Endodermal cell (in vitro differentiated cells): ENCODE measurements around the gene ALDH3B2. TPM values are rescaled to one million over a fixed set of nuclear protein-coding genes. Genes with fewer than 3 reads are reported as not detected.

Source experiments
- DNase-seq: peaks from one replicate; pipeline ENCODE4 v3.0.0-alpha.2; 2017
- H3K27ac ChIP-seq: 2 replicates; pipeline ENCODE4 v1.5.1; 2013; ENCODE audit warnings: mild to moderate bottlenecking, low read depth, low read length, moderate library complexity
- H3K27me3 ChIP-seq: 2 replicates; pipeline ENCODE4 v1.6.1; 2013; ENCODE audit warnings: mild to moderate bottlenecking, low read length, moderate library complexity; ENCODE audit not compliant: insufficient read depth, control insufficient read depth, poor library complexity, severe bottlenecking
- H3K36me3 ChIP-seq: 2 replicates; pipeline ENCODE4 v1.7.0; 2013; ENCODE audit warnings: mild to moderate bottlenecking, low read length, moderate library complexity; ENCODE audit not compliant: control insufficient read depth, insufficient read depth
- H3K4me1 ChIP-seq: one replicate; pipeline ENCODE4 v1.7.0; 2013; ENCODE audit warnings: low read length; ENCODE audit not compliant: control insufficient read depth, insufficient read depth
- H3K4me3 ChIP-seq: 2 replicates; pipeline ENCODE4 v1.5.1; 2013; ENCODE audit warnings: mild to moderate bottlenecking, low read length, moderate library complexity
- H3K9ac ChIP-seq: 2 replicates; pipeline ENCODE4 v1.6.1; 2013; ENCODE audit warnings: mild to moderate bottlenecking, low read length, moderate library complexity; ENCODE audit not compliant: poor library complexity, severe bottlenecking; ENCODE audit errors: extremely low read depth
- H3K9me3 ChIP-seq: 2 replicates; pipeline ENCODE4 v1.6.1; 2013; ENCODE audit warnings: mild to moderate bottlenecking, low read length, moderate library complexity; ENCODE audit not compliant: control insufficient read depth
- H3K27ac Mint-ChIP-seq: 2 replicates; pipeline ENCODE4 v1.8.0; 2020; ENCODE audit warnings: mixed read lengths
- H3K27me3 Mint-ChIP-seq: 2 replicates; pipeline ENCODE4 v1.8.0; 2021; ENCODE audit warnings: mild to moderate bottlenecking, mixed read lengths; ENCODE audit not compliant: insufficient read depth
- H3K36me3 Mint-ChIP-seq: 2 replicates; pipeline ENCODE4 v1.8.0; 2020; ENCODE audit warnings: low read depth, mixed read lengths
- H3K4me1 Mint-ChIP-seq: 2 replicates; pipeline ENCODE4 v1.8.0; 2020; ENCODE audit warnings: mixed read lengths
- H3K4me3 Mint-ChIP-seq: 2 replicates; pipeline ENCODE4 v1.8.0; 2020; ENCODE audit warnings: mild to moderate bottlenecking, moderate library complexity, mixed read lengths
- H3K9me3 Mint-ChIP-seq: 2 replicates; pipeline ENCODE4 v1.8.0; 2020; ENCODE audit warnings: mild to moderate bottlenecking, mixed read lengths
- WGBS, 2 experiments: methylation state at CpG; one replicate each; pipeline versions ENCODE4 v1.1.5 to v1.1.7; 2013; ENCODE audit warnings: missing lambda C conversion rate in 2 of 2, mixed read lengths in 1 of 2; ENCODE audit not compliant: insufficient coverage in 1 of 2, insufficient read length in 1 of 2; 5-methylcytosine and 5-hydroxymethylcytosine counted together
- total RNA-seq, 2 donors: library from RNA; stranded (reverse); fragmentation: NEBNext Ultra II Directional in 1 of 2; extraction: Animal tissue kit (Norgen Biotek cat#: 25700) in 1 of 2; gene quantifications; 2 replicates in 1 of 2; 3 replicates in 1 of 2; pipeline ENCODE4 v1.2.1, GENCODE V29; 2021
- TF ChIP-seq, protein P1 (sequence below): fragments of 200-600 bp; sonication (generic); conservative IDR thresholded peaks from 2 replicates; pipeline ENCODE4 v1.5.0; 2021; ENCODE audit warnings: antibody characterized with exemption, mild to moderate bottlenecking

The ALDH3B2 gene
- total RNA-seq, 2 donors from 2014 or later = not detected

DNA sequence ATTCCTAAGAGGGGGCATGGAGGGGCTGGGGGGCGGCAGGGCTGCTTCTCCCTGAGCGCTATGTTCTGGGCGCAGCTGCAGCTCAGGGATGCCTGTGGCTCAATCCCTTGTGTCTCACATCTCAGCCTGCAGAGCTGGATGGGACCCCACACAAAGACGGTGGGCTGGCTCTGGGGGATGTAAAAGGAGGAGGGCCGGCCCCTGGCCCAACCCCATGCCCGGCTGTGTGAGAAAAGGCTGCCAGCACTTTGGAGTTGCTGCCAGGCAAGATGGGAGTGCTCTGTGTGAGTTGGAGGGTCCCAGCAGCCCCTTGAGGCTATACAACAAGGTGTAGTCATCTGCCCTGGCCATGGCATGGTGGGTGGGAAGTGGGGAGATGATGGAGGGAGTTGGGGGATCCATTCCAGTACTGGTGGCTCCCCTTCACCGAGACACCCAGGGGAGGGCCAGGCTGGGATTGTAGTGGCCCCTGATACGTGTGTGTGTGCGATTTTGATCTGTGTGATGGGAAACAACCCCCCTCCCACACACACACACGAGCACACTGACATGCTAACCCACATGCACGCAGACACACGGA lies 33.6 kb downstream of the ALDH3B2 start:
- 69 to 93% methylated on average over 3 to 12 of the region's 12 CpGs for WGBS, 2 experiments
- Histone ChIP-seq H3K4me1 (no peaks in the 10 kb centered on the region), H3K27me3 (peaks cover 5% of the 10 kb centered on the region), H3K9ac (no peak overlapping the region), H3K4me3 (no peak overlapping the region), H3K27ac (no peak overlapping the region), H3K36me3 (no peaks in the 10 kb centered on the region), H3K9me3 (no peaks in the 10 kb centered on the region)
- TF ChIP-seq, protein P1, sequence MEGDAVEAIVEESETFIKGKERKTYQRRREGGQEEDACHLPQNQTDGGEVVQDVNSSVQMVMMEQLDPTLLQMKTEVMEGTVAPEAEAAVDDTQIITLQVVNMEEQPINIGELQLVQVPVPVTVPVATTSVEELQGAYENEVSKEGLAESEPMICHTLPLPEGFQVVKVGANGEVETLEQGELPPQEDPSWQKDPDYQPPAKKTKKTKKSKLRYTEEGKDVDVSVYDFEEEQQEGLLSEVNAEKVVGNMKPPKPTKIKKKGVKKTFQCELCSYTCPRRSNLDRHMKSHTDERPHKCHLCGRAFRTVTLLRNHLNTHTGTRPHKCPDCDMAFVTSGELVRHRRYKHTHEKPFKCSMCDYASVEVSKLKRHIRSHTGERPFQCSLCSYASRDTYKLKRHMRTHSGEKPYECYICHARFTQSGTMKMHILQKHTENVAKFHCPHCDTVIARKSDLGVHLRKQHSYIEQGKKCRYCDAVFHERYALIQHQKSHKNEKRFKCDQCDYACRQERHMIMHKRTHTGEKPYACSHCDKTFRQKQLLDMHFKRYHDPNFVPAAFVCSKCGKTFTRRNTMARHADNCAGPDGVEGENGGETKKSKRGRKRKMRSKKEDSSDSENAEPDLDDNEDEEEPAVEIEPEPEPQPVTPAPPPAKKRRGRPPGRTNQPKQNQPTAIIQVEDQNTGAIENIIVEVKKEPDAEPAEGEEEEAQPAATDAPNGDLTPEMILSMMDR = no peak
- Mint-ChIP-seq H3K27ac (no peak overlapping the region), H3K4me1 (no peaks in the 10 kb centered on the region), H3K27me3 (peaks cover 25% of the 10 kb centered on the region), H3K4me3 (no peak overlapping the region), H3K9me3 (peaks cover 3% of the 10 kb centered on the region), H3K36me3 (no peaks in the 10 kb centered on the region)
- DNase-seq = no peak

DNA sequence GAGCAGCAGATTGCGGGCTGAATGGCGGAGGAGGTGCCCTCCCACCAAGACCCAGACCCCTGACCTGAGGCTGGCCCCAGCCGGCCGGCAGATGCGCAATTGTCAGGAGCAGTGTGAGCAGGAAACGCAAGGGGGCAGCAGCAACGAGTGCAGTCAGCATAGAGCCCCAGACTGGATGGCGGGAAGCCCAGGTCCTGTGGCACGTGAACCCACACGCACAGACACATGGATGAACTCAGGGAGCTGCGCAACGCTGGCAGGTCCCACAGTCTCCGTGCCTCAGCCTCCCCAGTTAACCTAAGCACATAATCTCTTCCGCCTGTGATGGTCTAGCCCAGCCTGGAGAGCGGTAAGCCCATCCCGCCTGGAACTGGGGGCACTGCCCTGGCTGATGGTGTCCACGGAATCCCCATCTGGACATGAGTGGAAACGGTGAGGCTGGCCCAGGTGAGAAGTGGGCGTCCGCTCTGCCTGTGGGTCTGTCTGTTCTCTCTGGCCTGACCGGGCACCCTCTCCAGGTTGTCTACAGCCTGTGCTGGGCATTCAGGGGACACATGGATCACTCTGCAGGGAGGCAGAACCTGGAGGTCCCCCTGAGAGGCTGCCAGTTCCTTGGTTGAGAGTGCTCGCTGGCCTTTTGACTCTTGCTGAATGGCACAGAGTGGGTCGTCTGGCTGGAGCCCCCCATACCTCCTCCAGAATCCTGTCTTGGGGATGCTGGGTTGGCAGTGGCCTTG lies 34.2 kb downstream of the ALDH3B2 start:
- Histone ChIP-seq H3K9ac (no peak overlapping the region), H3K4me1 (no peaks in the 10 kb centered on the region), H3K36me3 (no peaks in the 10 kb centered on the region), H3K9me3 (no peaks in the 10 kb centered on the region), H3K27me3 (peaks cover 5% of the 10 kb centered on the region), H3K4me3 (no peak overlapping the region), H3K27ac (no peak overlapping the region)
- no peak overlapping the region for H3K4me3 Mint-ChIP-seq
- DNase-seq = peak; percentile 94
- TF ChIP-seq, protein P1 = peak; percentile 84
- no peak overlapping the region for H3K27ac Mint-ChIP-seq
- no peaks in the 10 kb centered on the region for H3K4me1 Mint-ChIP-seq
- H3K36me3 Mint-ChIP-seq = no peaks in the 10 kb centered on the region
- H3K27me3 Mint-ChIP-seq = peaks cover 25% of the 10 kb centered on the region
- 59 to 64% methylated on average over 16 to 23 of the region's 23 CpGs for whole genome bisulfite sequencing, 2 experiments
- H3K9me3 Mint-ChIP-seq = peaks cover 3% of the 10 kb centered on the region

DNA sequence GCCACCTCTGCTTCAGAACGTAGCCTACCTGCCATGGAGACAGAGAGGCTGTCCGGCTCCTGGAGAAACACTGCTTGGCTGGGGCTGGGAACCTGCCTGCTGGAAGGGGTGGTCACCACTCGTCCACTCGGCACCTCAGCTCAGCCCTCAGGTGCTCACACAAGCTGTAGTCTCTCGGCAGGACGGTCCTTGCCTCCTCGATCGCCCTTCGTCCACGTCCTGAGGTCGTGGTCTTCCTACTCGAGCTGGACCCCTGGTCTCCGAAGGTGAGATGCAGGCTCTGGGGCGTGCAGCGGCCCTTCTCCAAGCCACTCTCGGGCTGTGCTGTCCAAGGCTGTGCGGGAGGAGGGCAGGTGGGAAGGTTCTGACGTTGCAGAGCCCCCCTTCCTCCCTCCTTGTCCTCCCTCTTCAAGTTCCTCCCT lies 35.0 kb downstream of the ALDH3B2 start, which contains the start of gene TBX10:
Gene TBX10 (minus strand): TSS at position 326 of the 422 bp plus-strand sequence. CDS start 291 bp downstream, at position 35.
- no peak within 1 kb of the TSS for H3K4me3 ChIP-seq
- TF ChIP-seq, protein P1 = no peak
- Mint-ChIP-seq H3K4me1 (no peaks in the 10 kb centered on the region), H3K4me3 (no peak within 1 kb of the TSS), H3K27ac (no peak within 1 kb of the TSS), H3K27me3 (peaks cover 25% of the 10 kb centered on the region), H3K36me3 (no peaks in the 10 kb centered on the region), H3K9me3 (peaks cover 3% of the 10 kb centered on the region)
- H3K9me3 ChIP-seq = no peaks in the 10 kb centered on the region
- no peak within 1 kb of the TSS for H3K9ac ChIP-seq
- H3K27me3 ChIP-seq = peaks cover 5% of the 10 kb centered on the region
- H3K36me3 ChIP-seq = no peaks in the 10 kb centered on the region
- no peaks in the 10 kb centered on the region for H3K4me1 ChIP-seq
- DNase-seq = peak; percentile 56
- no peak within 1 kb of the TSS for H3K27ac ChIP-seq
- WGBS, 2 experiments = 86 to 92% methylated on average over 13 to 18 of the region's 18 CpGs
